ENCODE measurements around the gene THEM5.
"Not testable (repeated sequence)": the region's sequence is repeated elsewhere in the genome, so short reads cannot be mapped to it uniquely, and the experiment has no call there.

THEM5 gene

GRCh38 chr1:151855933-151856332, 2.4 kb upstream of the THEM5 start:
- no peak for DNase-seq (ENCODE audit: low read depth)
- no peak overlapping the region for H3K4me3 ChIP-seq (ENCODE audit: low read length)
- TF ChIP-seq CTCF (IDR thresholded peaks at IDR 0.05; ENCODE audit: insufficient read depth, low read depth, low read length, missing control alignments) = no peak

- DNase-seq (ENCODE audit: low read depth); H3K4me3 ChIP-seq (ENCODE audit: low read length): not testable (repeated sequence)
These were observed 2.0 kb upstream of the THEM5 start for GRCh38 chr1:151855516-151855915.

GRCh38 chr1:151854658-151855057, 1.1 kb upstream of the THEM5 start:
- DNase-seq (ENCODE audit: low read depth) = no peak
- H3K4me3 ChIP-seq (ENCODE audit: low read length) = no peak overlapping the region
- TF ChIP-seq CTCF (IDR thresholded peaks at IDR 0.05; ENCODE audit: insufficient read depth, low read depth, low read length, missing control alignments) = no peak

- TF ChIP-seq CTCF (IDR thresholded peaks at IDR 0.05; ENCODE audit: insufficient read depth, low read depth, low read length, missing control alignments) = no peak
- no peak for DNase-seq (ENCODE audit: low read depth)
- no peak overlapping the region for H3K4me3 ChIP-seq (ENCODE audit: low read length)
These were observed 779 bp downstream of the THEM5 start for GRCh38 chr1:151852733-151853132.

GRCh38 chr1:151851886-151852285, 1.6 kb downstream of the THEM5 start:
- DNase-seq (ENCODE audit: low read depth) = no peak
- no peak overlapping the region for H3K4me3 ChIP-seq (ENCODE audit: low read length)
- TF ChIP-seq CTCF (IDR thresholded peaks at IDR 0.05; ENCODE audit: insufficient read depth, low read depth, low read length, missing control alignments) = no peak

GRCh38 chr1:151849871-151850270, 3.6 kb downstream of the THEM5 start:
- no peak overlapping the region for H3K4me3 ChIP-seq (ENCODE audit: low read length)
- TF ChIP-seq CTCF (IDR thresholded peaks at IDR 0.05; ENCODE audit: insufficient read depth, low read depth, low read length, missing control alignments) = no peak
- DNase-seq (ENCODE audit: low read depth) = no peak

GRCh38 chr1:151849126-151849525, 4.4 kb downstream of the THEM5 start:
- no peak overlapping the region for H3K4me3 ChIP-seq (ENCODE audit: low read length)
- no peak for TF ChIP-seq CTCF (IDR thresholded peaks at IDR 0.05; ENCODE audit: insufficient read depth, low read depth, low read length, missing control alignments)
- no peak for DNase-seq (ENCODE audit: low read depth)

Measured in epithelial cell of esophagus (primary cell).